ENCODE data around the gene APC2. TPM values are rescaled to one million over a fixed set of nuclear protein-coding genes. Genes with fewer than 3 reads are reported as not detected.

The APC2 gene
- 0.12 TPM for total RNA-seq
- long read RNA-seq, partial matches to known transcripts: 0 of 5 reads
- long read RNA-seq, other reads (novel, unspliced or antisense): 5 of 5 reads

- H3K27ac ChIP-seq: no peak within 1 kb of the TSS
- DNase-seq (no peak), ATAC-seq (no peak)
- H3K4me1 ChIP-seq: peaks cover 21% of the 10 kb centered on the region
- no peaks in the 10 kb centered on the region for H3K36me3 ChIP-seq
- no peak for TF ChIP-seq CTCF (IDR thresholded peaks at IDR 0.05)
- no peaks in the 10 kb centered on the region for H3K9me3 ChIP-seq
- H3K27me3 ChIP-seq (ENCODE audit: low read depth): peaks cover 95% of the 10 kb centered on the region
- no peak within 1 kb of the TSS for H3K4me3 ChIP-seq
- intact Hi-C loops (cut with DNase I): no loop called here
These were observed at the start of gene APC2 for GRCh38 chr19:1449467-1450442. APC2 (plus strand) TSS chr19:1450121; CDS start chr19:1453002, 2,881 bp downstream.

GRCh38 chr19:1400281-1401137, 49.4 kb upstream of the APC2 start:
- Histone ChIP-seq H3K9me3 (no peaks in the 10 kb centered on the region), H3K4me1 (peaks cover 26% of the 10 kb centered on the region), H3K27me3 (ENCODE audit: low read depth) (peaks cover 29% of the 10 kb centered on the region), H3K27ac (no peak overlapping the region), H3K36me3 (no peaks in the 10 kb centered on the region), H3K4me3 (peak overlapping the region; percentile 71)
- ATAC-seq (peak; percentile 32 to 34), DNase-seq (no peak)
- no peak for TF ChIP-seq CTCF (IDR thresholded peaks at IDR 0.05)
- intact Hi-C loops (cut with DNase I): no loop called here

- intact Hi-C loops (cut with DNase I): no loop called here
- H3K9me3 ChIP-seq: no peaks in the 10 kb centered on the region
- peaks cover 29% of the 10 kb centered on the region for H3K27me3 ChIP-seq (ENCODE audit: low read depth)
- peaks cover 28% of the 10 kb centered on the region for H3K4me1 ChIP-seq
- ATAC-seq (peak; percentile 68 to 71), DNase-seq (no peak)
- H3K4me3 ChIP-seq: peak within 1 kb of the TSS; percentile 71
- H3K27ac ChIP-seq: no peak within 1 kb of the TSS
- no peaks in the 10 kb centered on the region for H3K36me3 ChIP-seq
- peak; percentile 46 for TF ChIP-seq CTCF (IDR thresholded peaks at IDR 0.05)
These were observed 48.6 kb upstream of the APC2 start, which contains the start of gene GAMT for GRCh38 chr19:1401138-1401888. GAMT (minus strand) TSS chr19:1401542; CDS start chr19:1401476, 66 bp downstream.

GRCh38 chr19:1401889-1402217, 48.1 kb upstream of the APC2 start:
- DNase-seq: no peak
- Histone ChIP-seq H3K27ac (no peak overlapping the region), H3K36me3 (no peaks in the 10 kb centered on the region), H3K9me3 (no peaks in the 10 kb centered on the region), H3K27me3 (ENCODE audit: low read depth) (peaks cover 29% of the 10 kb centered on the region), H3K4me3 (peak overlapping the region; percentile 71), H3K4me1 (peaks cover 33% of the 10 kb centered on the region)
- intact Hi-C loops (cut with DNase I): no loop called here
- no peak for TF ChIP-seq CTCF (IDR thresholded peaks at IDR 0.05)
- ATAC-seq: no peak

Data from lower lobe of right lung (tissue), 2 donors.